HepG2 (cell line): ENCODE data around the gene GRB10. TPM values are rescaled to one million over a fixed set of nuclear protein-coding genes. Genes with fewer than 3 reads are reported as not detected.

Source experiments
- ATAC-seq: fragments of 200-7000 bp; cut with Tn5 transposase; 3 replicates; pipeline ENCODE4 v1.9.1; 2020; ENCODE audit warnings: mild to moderate bottlenecking, moderate library complexity
- BruUV-seq: library from RNA; stranded (reverse); fragments of 400-500 nt; replicated peaks from 2 replicates; lab custom pipeline; 2021; lab: Mats Ljungman, UMichigan
- CTCF ChIA-PET: fragments of 300-600 bp; formaldehyde crosslinking; extraction: SDS; loops from one replicate; lab custom pipeline; 2021; ENCODE audit warnings: low total read pairs, inconsistent platforms, low intra/inter-chr PET ratio; lab: Yijun Ruan, JAX
- POLR2A ChIA-PET: fragments of 350-600 bp; sonication (Branson Sonifier 250); formaldehyde crosslinking; loops from one replicate; lab custom pipeline; 2020; ENCODE audit warnings: antibody characterized with exemption, inconsistent platforms; lab: Yijun Ruan, JAX
- DNase-seq: peaks from one replicate; pipeline ENCODE4 v3.0.0-alpha.2; 2015; ENCODE audit warnings: low spot score
- FAIRE-seq: peaks from 3 replicates; lab custom pipeline; 2011; peaks lifted over from hg19 to GRCh38; lab: Jason Lieb, UNC
- H2AFZ ChIP-seq: one replicate; pipeline ENCODE4 v1.6.1; 2011; ENCODE audit warnings: low read length, inconsistent platforms
- H3K27ac ChIP-seq: fragments of 300-600 bp; 3 replicates; pipeline ENCODE4 v1.8.0; 2011; ENCODE audit warnings: mixed run types, mild to moderate bottlenecking, mixed read lengths, low read length, inconsistent platforms; ENCODE audit not compliant: insufficient read depth; ENCODE audit errors: extremely low read length
- H3K27me3 ChIP-seq, 2 experiments: fragments of 200-600 bp in 1 of 2; 2 replicates in 1 of 2; 3 replicates in 1 of 2; pipeline versions ENCODE4 v1.6.0 to v1.8.0; 2011; ENCODE audit warnings: low read length in 2 of 2, mild to moderate bottlenecking in 2 of 2, moderate library complexity in 2 of 2, inconsistent platforms in 1 of 2; ENCODE audit not compliant: insufficient read depth in 2 of 2, control insufficient read depth in 1 of 2
- H3K36me3 ChIP-seq, 2 experiments: fragments of 200-600 bp in 1 of 2; replicated peaks in 1 of 2; 2 replicates in 1 of 2; 3 replicates in 1 of 2; pipeline versions ENCODE4 v1.5.1 to v1.8.0; 2011; ENCODE audit warnings: low read length in 2 of 2, inconsistent platforms in 1 of 2; ENCODE audit not compliant: insufficient read depth in 2 of 2, control insufficient read depth in 1 of 2
- H3K4me1 ChIP-seq: 2 replicates; pipeline ENCODE4 v1.5.1; 2012; ENCODE audit warnings: low read length, inconsistent platforms; ENCODE audit not compliant: insufficient read depth
- H3K4me2 ChIP-seq: 2 replicates; pipeline ENCODE4 v1.6.0; 2011; ENCODE audit warnings: low read depth, low read length, inconsistent platforms
- H3K4me3 ChIP-seq, 3 experiments: fragments of 200-600 bp in 1 of 3; sonication (generic), shearing (Covaris generic) in 1 of 3; replicated peaks in 1 of 3; 2 replicates each; pipeline ENCODE4 v1.5.1; 2011 to 2016; ENCODE audit warnings: low read length in 3 of 3, inconsistent platforms in 2 of 3, low read depth in 2 of 3, mild to moderate bottlenecking in 2 of 3, control low read depth in 1 of 3, mixed read lengths in 1 of 3; ENCODE audit not compliant: insufficient read depth in 1 of 3
- H3K79me2 ChIP-seq: one replicate; pipeline ENCODE4 v1.6.1; 2011; ENCODE audit warnings: low read length, inconsistent platforms; ENCODE audit not compliant: insufficient read depth
- H3K9ac ChIP-seq: 2 replicates; pipeline ENCODE4 v1.6.0; 2011; ENCODE audit warnings: mild to moderate bottlenecking, low read depth, low read length, inconsistent platforms; ENCODE audit not compliant: insufficient read depth
- H3K9me3 ChIP-seq: 2 replicates; pipeline ENCODE4 v1.5.1; 2012; ENCODE audit warnings: mild to moderate bottlenecking, low read length
- H4K20me1 ChIP-seq: 2 replicates; pipeline ENCODE4 v1.6.0; 2011; ENCODE audit warnings: inconsistent platforms, mild to moderate bottlenecking, low read length, moderate library complexity; ENCODE audit not compliant: insufficient read depth
- ADNP ChIP-seq: sonication (generic); formaldehyde crosslinking; IDR thresholded peaks from 2 replicates; pipeline ENCODE4 v1.4.0; 2020; ENCODE audit warnings: missing genetic modification reagents
- ARHGAP35 ChIP-seq: sonication (generic); formaldehyde crosslinking; IDR thresholded peaks from 2 replicates; pipeline ENCODE4 v1.9.0; 2022; ENCODE audit warnings: mild to moderate bottlenecking, inconsistent platforms, moderate library complexity, missing genetic modification reagents, borderline replicate concordance
- CBFB ChIP-seq: sonication (generic); formaldehyde crosslinking; IDR thresholded peaks from 2 replicates; pipeline ENCODE4 v1.4.0; 2020; ENCODE audit warnings: missing genetic modification reagents
- CREM ChIP-seq, 2 experiments: sonication (generic) in 1 of 2; formaldehyde crosslinking in 1 of 2; IDR thresholded peaks; 2 replicates each; pipeline versions ENCODE4 v1.4.0 to v1.6.1; 2016 to 2020; ENCODE audit warnings: antibody characterized with exemption in 1 of 2, mild to moderate bottlenecking in 1 of 2, missing genetic modification reagents in 1 of 2
- EED ChIP-seq: sonication (generic); formaldehyde crosslinking; IDR thresholded peaks from 2 replicates; pipeline ENCODE4 v1.5.0; 2020; ENCODE audit warnings: mild to moderate bottlenecking, missing genetic modification reagents
- EP300 ChIP-seq, 3 experiments: sonication (generic) in 1 of 3; formaldehyde crosslinking in 1 of 3; IDR thresholded peaks; 2 replicates each; pipeline versions ENCODE4 v1.5.1 to v1.6.1; 2011 to 2020; ENCODE audit warnings: low read depth in 2 of 3, low read length in 2 of 3, borderline replicate concordance in 1 of 3, improper control_type of control experiment in 1 of 3, mild to moderate bottlenecking in 1 of 3, missing genetic modification reagents in 1 of 3, moderate library complexity in 1 of 3
- ETV6 ChIP-seq: sonication (generic); formaldehyde crosslinking; conservative IDR thresholded peaks from 2 replicates; pipeline ENCODE4 v1.4.0; 2020; ENCODE audit warnings: missing genetic modification reagents
- HES4 ChIP-seq: sonication (generic); formaldehyde crosslinking; IDR thresholded peaks from 2 replicates; pipeline ENCODE4 v1.9.0; 2021; ENCODE audit warnings: mild to moderate bottlenecking, missing genetic modification reagents, borderline replicate concordance
- IKZF1 ChIP-seq: fragments of 450-650 bp; IDR thresholded peaks from 2 replicates; pipeline ENCODE4 v1.7.1; 2016
- MIXL1 ChIP-seq: IDR thresholded peaks from 2 replicates; pipeline ENCODE4 v1.6.1; 2016
- YY1 ChIP-seq: IDR thresholded peaks from 2 replicates; pipeline ENCODE4 v1.6.1; 2011; ENCODE audit warnings: low read length, low read depth, moderate library complexity, mild to moderate bottlenecking; ENCODE audit not compliant: insufficient read depth, insufficient replicate concordance
- ZBTB20 ChIP-seq: sonication (generic); formaldehyde crosslinking; IDR thresholded peaks from 2 replicates; pipeline ENCODE4 v1.8.1; 2023; ENCODE audit warnings: missing genetic modification reagents, low read depth, mild to moderate bottlenecking, borderline replicate concordance
- ZBTB7B ChIP-seq: sonication (generic); formaldehyde crosslinking; IDR thresholded peaks from 2 replicates; pipeline ENCODE4 v1.4.0; 2020; ENCODE audit warnings: missing genetic modification reagents
- ZMYM3 ChIP-seq: sonication (generic); formaldehyde crosslinking; IDR thresholded peaks from 2 replicates; pipeline ENCODE4 v1.5.1; 2020; ENCODE audit warnings: mild to moderate bottlenecking, missing genetic modification reagents
- ZNF124 ChIP-seq: sonication (generic); formaldehyde crosslinking; IDR thresholded peaks from 2 replicates; pipeline ENCODE4 v1.4.0; 2020; ENCODE audit warnings: missing genetic modification reagents
- ZNF737 ChIP-seq: sonication (generic); formaldehyde crosslinking; IDR thresholded peaks from 2 replicates; pipeline ENCODE4 v1.5.0; 2020; ENCODE audit warnings: missing genetic modification reagents, mild to moderate bottlenecking, borderline replicate concordance
- WGBS: methylation state at CpG from one replicate; pipeline ENCODE4 v1.1.6; 2017; ENCODE audit warnings: low lambda C conversion rate; 5-methylcytosine and 5-hydroxymethylcytosine counted together
- in situ Hi-C: cut with HindIII; loops from 2 replicates; pipeline ENCODE4 v1.10.0; 2017; ENCODE audit warnings: low pct_unique_long_range_greater_than_20kb; ENCODE audit not compliant: extremely low pct_ligation_motif_present
- intact Hi-C: fragments of 100-400 bp; cut with micrococcal nuclease; formaldehyde crosslinking; loops from one replicate; pipeline ENCODE4 v1.10.0; 2022; ENCODE audit not compliant: unreplicated experiment
- polyA plus RNA-seq, 8 experiments: library from polyadenylated mRNA; depleted of rRNA in 3 of 8; stranded (reverse) in 7 of 8; unstranded in 1 of 8; fragments of >200 nt; fragmentation: Illumina TruSeq in 4 of 8; extraction: Trizol in 4 of 8; gene quantifications; 2 replicates each; pipeline versions ENCODE4 v1.2.1 to v1.2.3, GENCODE V29; 2011 to 2016; ENCODE audit warnings: low read depth in 4 of 8, missing spikeins in 1 of 8, mixed read lengths in 1 of 8; ENCODE audit not compliant: insufficient read depth in 1 of 8
- total RNA-seq, 5 experiments: library from RNA; depleted of rRNA; stranded (reverse); fragments of >200 nt; fragmentation: Illumina TruSeq; extraction: Trizol; gene quantifications; 2 replicates each; pipeline ENCODE4 v1.2.3, GENCODE V29; 2016; ENCODE audit warnings: low read depth in 1 of 5
- TF ChIP-seq, protein P1 (sequence below): IDR thresholded peaks from 2 replicates; pipeline ENCODE4 v1.6.1; 2016; ENCODE audit warnings: control low read depth
- TF ChIP-seq, protein P2 (sequence below): IDR thresholded peaks from 2 replicates; pipeline ENCODE4 v1.6.1; 2016; ENCODE audit warnings: missing compliant biosample characterization, missing genetic modification reagents, borderline replicate concordance
- TF ChIP-seq, protein P3 (sequence below): sonication (generic); formaldehyde crosslinking; conservative IDR thresholded peaks from 2 replicates; pipeline ENCODE4 v1.8.1; 2023; ENCODE audit warnings: missing genetic modification reagents

The GRB10 gene
- total and polyA plus RNA-seq, 2 of the 13 experiments (the other 11 are each of a cell fraction or from before 2014, with no cell fraction given) = 4.0 to 6.8 TPM

DNA sequence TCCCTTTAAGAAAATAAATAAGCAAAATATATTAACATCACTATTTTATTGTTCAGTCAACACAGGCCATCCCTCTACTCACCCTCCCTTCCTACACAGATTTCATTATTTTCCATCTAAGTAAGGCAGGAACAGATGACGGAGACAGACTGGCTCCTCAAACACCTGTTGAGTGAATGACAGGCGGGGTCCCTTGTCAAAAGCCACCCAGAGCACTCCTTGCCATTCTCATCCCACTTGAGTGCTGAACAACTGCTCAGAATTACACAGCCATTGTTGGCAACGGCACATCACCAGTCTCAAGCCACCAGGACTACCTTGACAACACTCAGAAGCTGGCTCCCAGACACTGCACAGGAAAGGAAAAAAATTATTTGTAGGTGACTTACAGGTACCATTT, 3.3 kb downstream of the GRB10 start:
- no peak overlapping the region for H3K4me2 ChIP-seq
- peaks cover 42% of the 10 kb centered on the region for H3K4me1 ChIP-seq
- ChIA-PET POLR2A (no interaction called here), CTCF (no interaction called here)
- DNase-seq (no peak), FAIRE-seq (no peak), ATAC-seq (no peak)
- peaks cover 2 to 12% of the 10 kb centered on the region in 2 experiments; a peak in 2 of 5 replicates for H3K27me3 ChIP-seq
- 88% methylated on average over 3 of the region's 3 CpGs for WGBS
- peaks cover 6% of the 10 kb centered on the region; the same call in 1 of the 2 replicates for H4K20me1 ChIP-seq
- peaks cover 1% of the 10 kb centered on the region for H3K79me2 ChIP-seq
- H3K9ac ChIP-seq = no peak overlapping the region
- H3K9me3 ChIP-seq = no peaks in the 10 kb centered on the region
- H3K4me3 ChIP-seq = no peak overlapping the region
- no TSS peak for BruUV-seq
- TF ChIP-seq ARHGAP35 (no peak), ZBTB7B (CRISPR knock-in tag) (no peak), ETV6 (CRISPR knock-in tag) (no peak), ZNF124 (CRISPR knock-in tag) (no peak), YY1 (no peak), IKZF1 (no peak), ZNF737 (CRISPR knock-in tag) (no peak), EED (CRISPR knock-in tag) (no peak), HES4 (CRISPR knock-in tag) (no peak), EP300 (IDR thresholded peaks at IDR 0.05; ENCODE audit: low read depth in 2 of 2, low read length in 2 of 2) (no peak), EP300 (CRISPR knock-in tag; IDR thresholded peaks at IDR 0.05; ENCODE audit: borderline replicate concordance) (no peak), CREM (IDR thresholded peaks at IDR 0.05) (no peak), CREM (CRISPR knock-in tag; IDR thresholded peaks at IDR 0.05) (no peak), CBFB (CRISPR knock-in tag) (no peak), MIXL1 (CRISPR knock-in tag) (no peak), ZMYM3 (CRISPR knock-in tag) (no peak), ADNP (CRISPR knock-in tag) (no peak), ZBTB20 (CRISPR knock-in tag) (no peak)
- TF ChIP-seq, protein P1, sequence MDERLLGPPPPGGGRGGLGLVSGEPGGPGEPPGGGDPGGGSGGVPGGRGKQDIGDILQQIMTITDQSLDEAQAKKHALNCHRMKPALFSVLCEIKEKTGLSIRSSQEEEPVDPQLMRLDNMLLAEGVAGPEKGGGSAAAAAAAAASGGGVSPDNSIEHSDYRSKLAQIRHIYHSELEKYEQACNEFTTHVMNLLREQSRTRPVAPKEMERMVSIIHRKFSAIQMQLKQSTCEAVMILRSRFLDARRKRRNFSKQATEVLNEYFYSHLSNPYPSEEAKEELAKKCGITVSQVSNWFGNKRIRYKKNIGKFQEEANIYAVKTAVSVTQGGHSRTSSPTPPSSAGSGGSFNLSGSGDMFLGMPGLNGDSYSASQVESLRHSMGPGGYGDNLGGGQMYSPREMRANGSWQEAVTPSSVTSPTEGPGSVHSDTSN (CRISPR knock-in tag) = no peak
- TF ChIP-seq, protein P2, sequence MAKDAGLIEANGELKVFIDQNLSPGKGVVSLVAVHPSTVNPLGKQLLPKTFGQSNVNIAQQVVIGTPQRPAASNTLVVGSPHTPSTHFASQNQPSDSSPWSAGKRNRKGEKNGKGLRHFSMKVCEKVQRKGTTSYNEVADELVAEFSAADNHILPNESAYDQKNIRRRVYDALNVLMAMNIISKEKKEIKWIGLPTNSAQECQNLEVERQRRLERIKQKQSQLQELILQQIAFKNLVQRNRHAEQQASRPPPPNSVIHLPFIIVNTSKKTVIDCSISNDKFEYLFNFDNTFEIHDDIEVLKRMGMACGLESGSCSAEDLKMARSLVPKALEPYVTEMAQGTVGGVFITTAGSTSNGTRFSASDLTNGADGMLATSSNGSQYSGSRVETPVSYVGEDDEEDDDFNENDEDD (CRISPR knock-in tag) = no peak
- TF ChIP-seq, protein P3, sequence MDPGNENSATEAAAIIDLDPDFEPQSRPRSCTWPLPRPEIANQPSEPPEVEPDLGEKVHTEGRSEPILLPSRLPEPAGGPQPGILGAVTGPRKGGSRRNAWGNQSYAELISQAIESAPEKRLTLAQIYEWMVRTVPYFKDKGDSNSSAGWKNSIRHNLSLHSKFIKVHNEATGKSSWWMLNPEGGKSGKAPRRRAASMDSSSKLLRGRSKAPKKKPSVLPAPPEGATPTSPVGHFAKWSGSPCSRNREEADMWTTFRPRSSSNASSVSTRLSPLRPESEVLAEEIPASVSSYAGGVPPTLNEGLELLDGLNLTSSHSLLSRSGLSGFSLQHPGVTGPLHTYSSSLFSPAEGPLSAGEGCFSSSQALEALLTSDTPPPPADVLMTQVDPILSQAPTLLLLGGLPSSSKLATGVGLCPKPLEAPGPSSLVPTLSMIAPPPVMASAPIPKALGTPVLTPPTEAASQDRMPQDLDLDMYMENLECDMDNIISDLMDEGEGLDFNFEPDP = no peak
- in situ Hi-C loops = no loop called here
- H2AFZ ChIP-seq = no peak overlapping the region
- no peak overlapping the region for H3K27ac ChIP-seq
- intact Hi-C loops = no loop called here
- no peaks in the 10 kb centered on the region for H3K36me3 ChIP-seq
